Measurements from ENCODE around the gene SCARF1.
"Not testable (repeated sequence)": the region's sequence is repeated elsewhere in the genome, so short reads cannot be mapped to it uniquely, and the experiment has no call there.

SCARF1 gene

DNA sequence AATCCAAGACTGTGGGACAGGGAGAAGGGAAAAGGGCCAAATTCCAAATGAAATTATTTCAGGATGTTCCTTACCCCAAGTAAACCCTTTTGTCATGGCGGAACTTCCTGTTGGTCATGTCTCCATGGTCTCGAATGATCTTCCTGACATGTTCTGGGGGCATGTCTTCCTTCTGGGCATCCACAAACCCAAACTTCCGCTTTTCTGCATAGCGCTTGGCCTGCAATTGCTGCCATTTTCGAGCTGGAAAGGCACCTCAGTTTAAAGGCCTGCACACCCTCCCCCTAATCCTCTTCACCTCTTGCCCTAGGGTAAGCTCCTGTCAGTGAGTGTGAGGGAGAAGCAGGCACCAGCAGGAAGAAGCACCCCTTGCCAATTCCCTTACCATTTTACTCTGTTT lies 37.9 kb upstream of the SCARF1 start:
- TF ChIP-seq CTCF (IDR thresholded peaks at IDR 0.05; ENCODE audit: low read depth, low read length): no peak
- no peak for DNase-seq (ENCODE audit: low read depth in 2 of 2)
- peak overlapping the region; percentile 69 to 88 for H3K4me3 ChIP-seq (replicated peaks in 1 of 2; ENCODE audit: low read depth in 2 of 2, low read length in 2 of 2)

- no peak for TF ChIP-seq CTCF (IDR thresholded peaks at IDR 0.05; ENCODE audit: low read depth, low read length)
- no peak overlapping the region for H3K4me3 ChIP-seq (replicated peaks in 1 of 2; ENCODE audit: low read depth in 2 of 2, low read length in 2 of 2)
- no peak for DNase-seq (ENCODE audit: low read depth in 2 of 2)
Measured at GRCh38 chr17:1676401-1676800, 30.9 kb upstream of the SCARF1 start.

GRCh38 chr17:1673041-1673785 lies 27.7 kb upstream of the SCARF1 start:
- DNase-seq (ENCODE audit: low read depth in 2 of 2): no peak
- TF ChIP-seq CTCF (IDR thresholded peaks at IDR 0.05; ENCODE audit: low read depth, low read length): no peak
- H3K4me3 ChIP-seq (replicated peaks in 1 of 2; ENCODE audit: low read depth in 2 of 2, low read length in 2 of 2): no peak overlapping the region

- not testable (repeated sequence) for H3K4me3 ChIP-seq (replicated peaks in 1 of 2; ENCODE audit: low read depth in 2 of 2, low read length in 2 of 2); DNase-seq (ENCODE audit: low read depth in 2 of 2)
Measured at GRCh38 chr17:1663934-1664333, 18.4 kb upstream of the SCARF1 start.

- no peak for DNase-seq (ENCODE audit: low read depth in 2 of 2)
- TF ChIP-seq CTCF (IDR thresholded peaks at IDR 0.05; ENCODE audit: low read depth, low read length): no peak
- no peak overlapping the region for H3K4me3 ChIP-seq (replicated peaks in 1 of 2; ENCODE audit: low read depth in 2 of 2, low read length in 2 of 2)
Measured at GRCh38 chr17:1661045-1661444, 15.5 kb upstream of the SCARF1 start.

DNA sequence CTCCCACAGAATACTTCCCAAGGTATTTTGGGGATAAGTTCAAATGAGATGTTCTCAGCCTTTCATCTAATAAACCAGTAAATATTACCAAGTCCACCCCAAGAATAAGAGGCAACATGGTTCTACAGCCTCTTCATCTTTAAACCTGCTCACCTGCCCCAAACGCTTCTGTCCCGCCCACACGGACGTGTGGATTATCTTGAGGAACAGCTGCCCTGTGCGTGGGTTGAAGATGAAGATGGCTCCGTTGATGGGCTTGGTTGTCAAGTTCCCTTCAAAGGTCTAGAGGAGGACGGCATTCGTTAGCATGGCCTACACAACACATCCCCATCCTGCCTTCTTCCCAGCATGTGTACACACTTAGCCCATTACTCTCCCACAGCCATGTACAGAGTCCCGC lies 12.6 kb upstream of the SCARF1 start:
- no peak for TF ChIP-seq CTCF (IDR thresholded peaks at IDR 0.05; ENCODE audit: low read depth, low read length)
- no peak overlapping the region for H3K4me3 ChIP-seq (replicated peaks in 1 of 2; ENCODE audit: low read depth in 2 of 2, low read length in 2 of 2)
- DNase-seq (ENCODE audit: low read depth in 2 of 2): no peak

DNA sequence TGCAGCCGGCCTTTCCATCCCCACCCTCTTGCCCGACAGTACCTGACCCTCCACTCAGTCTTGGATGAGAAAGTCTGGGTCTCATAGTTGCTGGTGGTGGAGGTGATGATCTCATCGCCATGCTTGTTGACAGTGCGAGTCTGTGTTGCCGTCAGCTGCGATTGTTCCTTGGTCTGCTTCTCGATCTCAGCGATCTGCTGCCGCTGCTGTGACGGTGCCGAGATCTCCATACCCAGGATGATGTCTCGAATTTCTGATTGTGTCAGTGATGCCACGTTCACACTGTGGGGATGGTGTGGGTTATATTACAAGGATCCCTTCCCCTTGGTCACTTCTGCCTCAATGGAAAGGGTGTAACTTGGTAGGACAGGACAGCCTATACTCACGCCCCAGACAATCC lies 8.2 kb upstream of the SCARF1 start:
- no peak overlapping the region for H3K4me3 ChIP-seq (replicated peaks in 1 of 2; ENCODE audit: low read depth in 2 of 2, low read length in 2 of 2)
- DNase-seq (ENCODE audit: low read depth in 2 of 2): no peak
- no peak for TF ChIP-seq CTCF (IDR thresholded peaks at IDR 0.05; ENCODE audit: low read depth, low read length)

GRCh38 chr17:1652794-1653193 lies 7.3 kb upstream of the SCARF1 start:
- DNase-seq (ENCODE audit: low read depth in 2 of 2); H3K4me3 ChIP-seq (replicated peaks in 1 of 2; ENCODE audit: low read depth in 2 of 2, low read length in 2 of 2): not testable (repeated sequence)

Data from cardiac fibroblast (primary cell).